Stomach (tissue), 9 donors: ENCODE results near the gene OR5B12. TPM values are rescaled to one million over a fixed set of nuclear protein-coding genes. Genes with fewer than 3 reads are reported as not detected.

Source experiments
- DNase-seq, 2 donors: peaks; one replicate each; pipeline versions ENCODE4 v3.0.0 to v3.0.0-alpha.2; 2013 to 2019
- H3K27ac ChIP-seq, 5 donors: fragments of 200-600 bp in 4 of 5; sonication (generic) in 4 of 5; one replicate each; pipeline ENCODE4 v1.5.1; 2013 to 2019; ENCODE audit warnings: mild to moderate bottlenecking in 1 of 5, moderate library complexity in 1 of 5
- H3K27me3 ChIP-seq, 3 donors: fragments of 200-600 bp; sonication (generic); one replicate each; pipeline ENCODE4 v1.5.1; 2017 to 2019; ENCODE audit warnings: mixed run types in 1 of 3
- H3K36me3 ChIP-seq, 4 donors: fragments of 200-600 bp; sonication (generic); 1 replicate in 3 of 4; 2 replicates in 1 of 4; pipeline ENCODE4 v1.5.1; 2016 to 2019
- H3K4me1 ChIP-seq, 4 donors: fragments of 200-600 bp; sonication (generic); one replicate each; pipeline ENCODE4 v1.5.1; 2016 to 2019
- H3K4me3 ChIP-seq, 4 donors: fragments of 200-600 bp; sonication (generic) in 3 of 4; one replicate each; pipeline ENCODE4 v1.5.1; 2016 to 2019; ENCODE audit warnings: mild to moderate bottlenecking in 1 of 4
- H3K9me3 ChIP-seq, 4 donors: fragments of 200-600 bp; sonication (generic); one replicate each; pipeline ENCODE4 v1.5.1; 2016 to 2019
- EP300 ChIP-seq: sonication (generic); formaldehyde crosslinking; IDR thresholded peaks from one replicate; pipeline ENCODE4 v1.6.1; 2017; ENCODE audit warnings: antibody characterized with exemption
- POLR2A ChIP-seq, 4 donors: fragments of 450-650 bp; IDR thresholded peaks; one replicate each; pipeline ENCODE4 v1.6.1; 2016; ENCODE audit warnings: antibody characterized with exemption in 4 of 4, control low read depth in 2 of 4, mild to moderate bottlenecking in 1 of 4, moderate library complexity in 1 of 4
- POLR2AphosphoS5 ChIP-seq, 3 donors: sonication (generic); formaldehyde crosslinking; IDR thresholded peaks; one replicate each; pipeline ENCODE4 v1.6.1; 2016; ENCODE audit warnings: antibody characterized with exemption in 3 of 3
- WGBS, 5 donors: extraction: QIAGEN DNeasy Blood & Tissue Kit in 3 of 5; methylation state at CpG; one replicate each; pipeline versions ENCODE4 v1.1.5 to v1.1.7; 2013 to 2018; 5-methylcytosine and 5-hydroxymethylcytosine counted together
- intact Hi-C: fragments of 100-400 bp; cut with DNase I; formaldehyde crosslinking; loops from one replicate; pipeline ENCODE4 v1.15.1; 2023; ENCODE audit warnings: low total_unique reads
- polyA plus RNA-seq, 3 donors: library from polyadenylated mRNA; stranded (reverse); fragments of 200-250 nt; gene quantifications; one replicate each; pipeline ENCODE4 v1.2.3, GENCODE V29; 2013
- total RNA-seq, 5 donors: library from RNA; depleted of rRNA; stranded (reverse); fragments of >200 nt; gene quantifications; one replicate each; pipeline versions ENCODE4 v1.1.0 to v1.2.3, GENCODE V29; 2014 to 2016
- TF ChIP-seq, protein P1 (sequence below), 7 experiments: fragments of 450-650 bp in 4 of 7; fragments of 200-600 bp in 3 of 7; sonication (generic) in 3 of 7; IDR thresholded peaks; one replicate each; pipeline ENCODE4 v1.5.1; 2016 to 2019; ENCODE audit warnings: antibody characterized with exemption in 7 of 7, control low read depth in 2 of 7, mild to moderate bottlenecking in 1 of 7
- donor health status: healthy with polysubstance abuse.
- donor health status: Bipolar disorder and iron deficiency.
- donor health status: healthy.

The OR5B12 gene
- total and polyA plus RNA-seq, 8 donors = 0.37 TPM; not detected in 7

DNA sequence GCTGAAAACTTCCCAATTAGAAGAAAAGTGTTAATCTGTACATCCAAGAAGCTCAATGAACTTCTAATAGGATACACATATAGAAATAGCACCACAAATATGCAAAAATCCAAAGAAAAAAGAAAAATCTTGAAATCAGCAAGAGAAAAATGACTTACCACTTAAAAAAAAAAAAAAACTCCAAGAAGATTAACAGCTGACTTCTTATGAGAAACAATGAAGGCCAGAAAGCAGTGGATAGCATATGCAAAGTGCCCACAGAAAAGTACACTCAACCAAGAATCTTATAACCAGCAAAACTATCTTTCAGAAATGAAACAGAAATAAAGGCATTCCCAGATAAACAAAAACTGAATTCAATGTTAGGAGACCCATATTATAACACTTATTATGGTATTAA, 29.9 kb upstream of the OR5B12 start:
- no peaks in the 10 kb centered on the region for H3K4me1 ChIP-seq

DNA sequence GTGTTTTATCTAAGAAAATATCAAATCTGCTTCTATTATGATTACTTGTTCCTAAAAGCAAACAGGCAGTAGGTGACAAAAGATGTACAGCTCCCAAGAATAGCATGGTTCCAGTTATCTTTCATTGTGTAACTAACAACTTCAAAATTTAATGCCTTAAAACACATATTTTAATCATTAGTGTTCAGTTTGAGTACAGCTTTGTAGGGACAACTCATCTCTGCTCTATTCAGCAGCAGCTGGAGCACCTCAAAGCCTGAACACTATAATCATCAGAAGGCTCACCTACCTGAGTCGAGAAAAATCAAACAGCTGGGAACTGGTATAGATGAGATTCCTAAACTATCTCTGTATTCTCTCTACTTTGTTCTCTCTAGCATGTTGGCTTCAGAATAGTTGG, 24.3 kb upstream of the OR5B12 start:
- TF ChIP-seq EP300 (no peak), POLR2A (IDR thresholded peaks at IDR 0.05) (no peak), POLR2AphosphoS5 (IDR thresholded peaks at IDR 0.05) (no peak)
- TF ChIP-seq, protein P1, sequence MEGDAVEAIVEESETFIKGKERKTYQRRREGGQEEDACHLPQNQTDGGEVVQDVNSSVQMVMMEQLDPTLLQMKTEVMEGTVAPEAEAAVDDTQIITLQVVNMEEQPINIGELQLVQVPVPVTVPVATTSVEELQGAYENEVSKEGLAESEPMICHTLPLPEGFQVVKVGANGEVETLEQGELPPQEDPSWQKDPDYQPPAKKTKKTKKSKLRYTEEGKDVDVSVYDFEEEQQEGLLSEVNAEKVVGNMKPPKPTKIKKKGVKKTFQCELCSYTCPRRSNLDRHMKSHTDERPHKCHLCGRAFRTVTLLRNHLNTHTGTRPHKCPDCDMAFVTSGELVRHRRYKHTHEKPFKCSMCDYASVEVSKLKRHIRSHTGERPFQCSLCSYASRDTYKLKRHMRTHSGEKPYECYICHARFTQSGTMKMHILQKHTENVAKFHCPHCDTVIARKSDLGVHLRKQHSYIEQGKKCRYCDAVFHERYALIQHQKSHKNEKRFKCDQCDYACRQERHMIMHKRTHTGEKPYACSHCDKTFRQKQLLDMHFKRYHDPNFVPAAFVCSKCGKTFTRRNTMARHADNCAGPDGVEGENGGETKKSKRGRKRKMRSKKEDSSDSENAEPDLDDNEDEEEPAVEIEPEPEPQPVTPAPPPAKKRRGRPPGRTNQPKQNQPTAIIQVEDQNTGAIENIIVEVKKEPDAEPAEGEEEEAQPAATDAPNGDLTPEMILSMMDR (IDR thresholded peaks at IDR 0.05) = no peak
- no peak for DNase-seq
- H3K4me3 ChIP-seq = no peak overlapping the region
- no peaks in the 10 kb centered on the region for H3K27me3 ChIP-seq
- peaks cover 0 to 29% (median 11%) of the 10 kb centered on the region in 4 donors for H3K9me3 ChIP-seq
- intact Hi-C loops = no loop called here
- no peaks in the 10 kb centered on the region for H3K36me3 ChIP-seq
- H3K4me1 ChIP-seq = no peaks in the 10 kb centered on the region
- no peak overlapping the region for H3K27ac ChIP-seq
- WGBS, 5 donors = 76 to 93% (median 82%) methylated on average over 1 of the region's 1 CpG

More for the DNA sequence above, 29.9 kb upstream of the OR5B12 start:
- Histone ChIP-seq H3K27me3 (no peaks in the 10 kb centered on the region), H3K9me3 (peaks cover 0 to 36% (median 18%) of the 10 kb centered on the region in 4 donors), H3K36me3 (no peaks in the 10 kb centered on the region), H3K4me3 (no peak overlapping the region), H3K27ac (no peak overlapping the region)
- intact Hi-C loops = no loop called here
- TF ChIP-seq POLR2AphosphoS5 (IDR thresholded peaks at IDR 0.05) (no peak), EP300 (no peak), POLR2A (IDR thresholded peaks at IDR 0.05) (no peak)
- TF ChIP-seq, protein P1 (IDR thresholded peaks at IDR 0.05) = no peak
- no peak for DNase-seq

DNA sequence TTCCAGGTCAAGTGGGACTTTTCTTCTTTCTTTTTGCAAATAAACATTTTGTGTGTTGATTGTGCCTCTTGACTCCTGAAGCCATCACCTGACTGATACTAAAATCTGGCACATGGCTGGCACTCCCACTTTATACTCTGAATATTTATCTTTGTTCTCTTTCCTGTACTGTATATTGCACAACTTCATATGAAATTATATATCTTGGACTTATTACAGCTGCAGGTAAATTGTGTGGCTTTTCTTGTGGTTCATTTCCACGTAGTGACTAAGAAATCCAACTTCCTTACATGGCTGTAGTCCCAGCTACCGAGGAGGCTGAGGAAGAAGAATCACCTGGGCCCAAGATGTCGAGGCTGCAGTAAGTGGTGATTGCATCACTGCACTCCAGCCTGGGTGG, 23.7 kb upstream of the OR5B12 start:
- no peak for TF ChIP-seq POLR2AphosphoS5 (IDR thresholded peaks at IDR 0.05)
- TF ChIP-seq POLR2A (IDR thresholded peaks at IDR 0.05) = no peak
- TF ChIP-seq EP300 = no peak
- TF ChIP-seq, protein P1 (IDR thresholded peaks at IDR 0.05) = no peak
- WGBS, 5 donors = 50 to 68% (median 60%) methylated on average over 3 of the region's 3 CpGs
- Histone ChIP-seq H3K36me3 (no peaks in the 10 kb centered on the region), H3K27ac (no peak overlapping the region), H3K27me3 (no peaks in the 10 kb centered on the region), H3K4me3 (no peak overlapping the region), H3K4me1 (no peaks in the 10 kb centered on the region), H3K9me3 (peaks cover 0 to 29% (median 5%) of the 10 kb centered on the region in 4 donors)
- DNase-seq = no peak
- intact Hi-C loops = no loop called here

DNA sequence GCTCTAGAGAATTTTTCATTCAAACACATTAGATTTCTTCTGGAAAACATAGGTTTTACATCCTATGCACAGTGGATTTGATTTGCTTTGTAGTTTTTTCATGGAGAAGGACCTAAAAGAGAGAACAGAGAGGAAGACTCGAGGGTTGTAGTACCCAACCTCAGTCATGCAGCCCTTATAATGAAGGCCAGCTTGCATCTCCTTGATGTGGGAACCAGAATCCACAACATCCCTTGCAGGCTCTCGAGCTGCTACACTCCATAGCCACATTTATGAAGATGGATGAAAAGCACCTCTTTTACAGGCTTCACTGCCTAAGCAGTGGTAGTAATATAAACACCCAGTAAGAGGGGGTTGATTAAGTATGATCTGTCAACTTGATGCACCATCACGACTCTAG, 9.5 kb upstream of the OR5B12 start:
- intact Hi-C loops = no loop called here
- Histone ChIP-seq H3K9me3 (peaks cover 5 to 25% (median 16%) of the 10 kb centered on the region in 4 donors), H3K27me3 (no peaks in the 10 kb centered on the region), H3K36me3 (no peaks in the 10 kb centered on the region), H3K4me3 (no peak overlapping the region), H3K27ac (no peak overlapping the region), H3K4me1 (no peaks in the 10 kb centered on the region)
- TF ChIP-seq EP300 (no peak), POLR2AphosphoS5 (IDR thresholded peaks at IDR 0.05) (no peak), POLR2A (IDR thresholded peaks at IDR 0.05) (no peak)
- TF ChIP-seq, protein P1 (IDR thresholded peaks at IDR 0.05) = no peak
- no peak for DNase-seq
- 32 to 49% (median 48%) methylated on average over 3 of the region's 3 CpGs for WGBS, 5 donors
